Stimulated activated CD8-positive, alpha-beta memory T cell treated with anti-CD3 and anti-CD28 coated beads, Interleukin-2, amount 100 ng/mL, for 1 hour (primary cell): ENCODE data around the gene ARHGEF4.

Experiments used
- DNase-seq, 2 donors: peaks; one replicate each; pipeline ENCODE4 v3.0.0-alpha.2; 2020; ENCODE audit warnings: low read depth in 2 of 2

The ARHGEF4 gene

DNA sequence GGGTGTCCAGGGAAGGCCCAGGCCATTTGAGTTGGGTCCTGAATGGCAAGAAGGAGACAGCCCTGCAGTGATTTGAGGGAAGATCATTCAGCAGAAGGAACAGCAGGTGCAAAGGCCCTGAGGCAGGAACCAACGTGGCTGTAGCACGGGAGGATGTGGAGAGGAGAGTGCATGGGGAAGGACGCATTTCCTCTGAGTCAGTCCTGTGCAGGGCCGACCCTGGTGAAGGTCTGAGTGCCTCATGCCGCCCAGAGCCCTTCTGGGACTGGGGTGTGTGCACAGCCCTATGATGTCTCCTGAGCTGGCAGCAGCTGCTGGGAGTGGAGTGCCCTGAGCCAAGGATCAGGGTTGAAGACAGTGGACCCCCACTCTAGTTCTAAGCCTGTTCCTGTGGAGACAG lies 17.9 kb upstream of the ARHGEF4 start:
- DNase-seq = no peak

DNA sequence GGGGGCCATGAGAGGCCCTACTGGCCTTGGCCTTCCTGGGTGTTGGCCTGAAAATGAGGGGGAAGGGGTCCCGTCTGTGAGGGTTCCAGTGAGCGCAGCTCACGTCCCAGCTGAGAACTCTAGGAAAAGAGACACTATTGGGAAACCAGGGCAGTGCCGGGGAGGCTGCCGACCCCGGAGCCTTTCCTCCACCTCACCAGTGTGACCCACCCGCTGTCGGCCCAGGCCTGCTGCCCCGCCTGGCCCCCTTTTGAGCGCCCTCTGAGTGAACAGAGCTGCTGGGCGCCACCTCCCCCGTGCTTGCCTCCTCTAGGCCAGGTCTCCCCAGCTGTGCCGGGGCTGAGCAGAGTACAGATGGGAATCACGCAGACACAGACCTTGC lies 17.5 kb upstream of the ARHGEF4 start:
- no peak for DNase-seq

DNA sequence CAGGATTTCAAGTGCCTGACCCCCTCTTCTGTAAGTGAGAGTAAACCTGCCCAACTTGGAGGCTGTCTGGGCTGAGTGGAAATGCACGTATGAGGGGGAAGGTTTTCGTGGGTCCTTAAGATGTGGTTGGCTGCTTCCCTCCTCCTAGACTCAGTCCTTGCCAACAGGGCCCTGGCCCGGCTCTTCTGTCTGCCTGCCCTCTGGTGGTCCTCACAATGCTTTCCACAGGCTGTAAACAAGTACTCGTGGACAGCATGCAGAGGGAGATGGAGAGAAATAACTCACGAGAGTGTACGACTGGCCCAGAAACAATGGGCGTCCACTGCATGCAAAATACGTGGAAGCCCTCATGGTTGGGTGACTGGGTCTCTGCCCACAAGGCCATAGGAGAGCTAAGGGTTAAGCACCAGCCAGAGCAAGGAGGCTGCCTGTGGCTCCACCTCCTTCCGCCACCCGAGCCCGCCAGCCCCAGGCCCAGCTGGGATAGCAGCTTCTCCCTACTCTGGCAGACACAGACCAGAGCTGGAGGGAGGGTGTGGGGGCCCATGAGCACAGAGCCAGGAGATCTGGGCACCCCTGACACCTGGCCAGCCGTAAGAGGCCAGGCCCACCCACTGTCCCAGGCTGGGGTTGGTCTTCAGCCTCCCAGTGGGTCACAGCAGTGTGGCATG lies 17.0 kb upstream of the ARHGEF4 start:
- DNase-seq = no peak

DNA sequence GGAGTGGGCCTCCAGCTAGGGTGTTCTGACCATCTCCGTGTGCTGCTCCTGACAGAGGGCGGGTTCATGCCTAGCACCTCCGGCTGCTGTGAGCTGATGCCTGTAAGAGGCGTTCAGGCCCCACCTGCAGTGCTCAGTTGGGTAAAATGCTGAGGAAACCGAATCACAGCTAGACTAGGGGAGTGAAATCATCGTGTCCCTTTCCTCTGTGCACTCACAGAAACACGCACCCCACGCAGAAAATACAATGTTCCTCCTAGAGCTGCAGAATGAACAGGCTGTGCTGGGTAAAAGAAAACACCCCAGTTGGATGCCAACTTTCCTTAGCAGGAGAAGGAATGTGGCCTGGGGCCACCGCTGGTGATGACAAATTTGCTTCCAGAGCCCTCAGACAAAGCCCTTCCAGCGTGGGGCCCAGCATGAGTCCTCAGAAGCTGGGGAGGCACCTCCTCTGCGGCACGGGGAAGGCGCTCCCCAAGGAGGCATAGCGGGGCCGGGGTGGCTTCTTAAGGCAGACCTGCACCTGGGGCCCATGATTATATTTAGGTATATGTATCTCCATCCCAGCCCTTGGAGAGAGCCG lies 16.3 kb upstream of the ARHGEF4 start:
- DNase-seq = no peak

DNA sequence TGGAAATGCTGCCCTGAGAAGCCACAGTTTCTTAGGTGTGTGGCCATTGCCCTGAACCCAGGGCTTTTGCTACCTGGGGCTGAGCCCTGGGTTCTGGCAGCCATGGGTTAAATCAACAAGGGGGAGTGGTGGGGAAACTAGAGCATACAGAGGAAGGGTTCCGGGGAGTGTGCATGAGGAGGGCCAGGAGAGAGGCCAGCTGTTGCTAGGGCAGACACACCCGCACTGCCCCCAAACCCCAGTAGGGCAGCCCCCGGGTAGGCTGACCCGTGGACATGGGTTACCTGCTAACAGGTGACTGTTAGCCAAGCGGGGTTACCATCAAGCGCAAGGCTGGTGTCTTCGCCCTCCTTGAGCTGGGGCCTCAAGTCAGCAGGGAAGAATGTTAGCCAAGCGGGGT lies 14.8 kb upstream of the ARHGEF4 start:
- DNase-seq = no peak

- no peak for DNase-seq
These were observed 13.9 kb upstream of the ARHGEF4 start for GRCh38 chr2:130822766-130823165.

- DNase-seq = no peak
These were observed 13.4 kb upstream of the ARHGEF4 start for GRCh38 chr2:130823171-130823885.

GRCh38 chr2:130823886-130824491 lies 12.7 kb upstream of the ARHGEF4 start:
- no peak for DNase-seq

GRCh38 chr2:130824492-130825061 lies 12.1 kb upstream of the ARHGEF4 start:
- DNase-seq = peak; percentile 25 to 42

DNA sequence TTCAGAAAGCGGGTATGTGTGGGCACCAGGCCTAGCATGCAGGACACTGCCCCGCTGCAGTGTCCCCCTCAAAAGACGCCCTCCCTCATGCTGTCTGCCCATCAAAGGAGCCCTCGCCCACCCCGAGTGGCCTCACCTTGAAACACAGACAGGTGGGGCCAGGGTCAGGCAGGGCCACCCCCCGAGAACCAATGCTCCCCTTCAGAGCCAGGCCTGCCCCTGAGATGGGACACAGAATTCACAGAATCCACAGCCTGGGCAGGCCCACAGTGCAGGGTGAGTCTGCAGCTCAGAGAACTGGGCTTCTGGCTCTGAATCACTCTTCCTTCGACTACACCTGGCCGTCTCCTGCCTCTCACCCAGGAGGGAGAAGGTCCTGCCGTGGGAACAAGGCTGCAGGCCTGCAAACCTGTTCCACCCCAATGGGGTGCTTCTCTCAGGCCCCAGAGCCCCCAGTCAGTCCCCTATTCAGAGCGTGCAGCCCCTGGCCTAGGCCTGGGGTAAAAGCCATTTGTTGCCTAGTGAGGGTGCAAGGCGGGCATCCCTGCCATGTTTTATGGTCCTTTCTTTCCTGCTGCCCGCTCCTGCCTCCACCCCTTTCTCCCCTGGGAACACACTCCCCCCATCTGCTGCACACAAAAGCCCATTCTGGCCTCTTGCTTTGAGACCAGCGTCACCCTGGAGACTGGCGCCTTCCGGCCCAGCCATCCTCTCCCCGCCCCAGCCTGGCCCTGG lies 11.3 kb upstream of the ARHGEF4 start:
- no peak for DNase-seq

- no peak for DNase-seq
These were observed 10.8 kb upstream of the ARHGEF4 start for GRCh38 chr2:130825966-130826253.

DNA sequence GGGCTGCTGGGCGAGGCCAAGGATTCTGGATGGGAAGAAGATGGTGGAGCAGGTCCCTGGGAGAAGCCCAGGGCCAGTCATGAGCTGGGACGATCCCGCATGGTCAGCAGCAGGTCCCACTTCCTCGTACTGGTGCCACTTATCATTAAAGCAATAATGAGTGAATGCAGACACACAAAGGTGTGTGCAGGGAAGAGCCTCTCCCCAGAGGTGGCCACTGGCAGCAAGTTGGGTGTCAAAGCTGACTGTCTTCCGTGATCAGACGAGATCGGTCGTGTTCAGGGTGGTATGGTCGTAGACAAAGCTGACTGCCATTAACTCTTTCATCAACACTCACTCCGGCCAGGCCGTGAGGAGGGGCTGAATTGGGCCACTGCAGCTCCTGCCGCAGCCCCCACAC lies 10.3 kb upstream of the ARHGEF4 start:
- no peak for DNase-seq

DNA sequence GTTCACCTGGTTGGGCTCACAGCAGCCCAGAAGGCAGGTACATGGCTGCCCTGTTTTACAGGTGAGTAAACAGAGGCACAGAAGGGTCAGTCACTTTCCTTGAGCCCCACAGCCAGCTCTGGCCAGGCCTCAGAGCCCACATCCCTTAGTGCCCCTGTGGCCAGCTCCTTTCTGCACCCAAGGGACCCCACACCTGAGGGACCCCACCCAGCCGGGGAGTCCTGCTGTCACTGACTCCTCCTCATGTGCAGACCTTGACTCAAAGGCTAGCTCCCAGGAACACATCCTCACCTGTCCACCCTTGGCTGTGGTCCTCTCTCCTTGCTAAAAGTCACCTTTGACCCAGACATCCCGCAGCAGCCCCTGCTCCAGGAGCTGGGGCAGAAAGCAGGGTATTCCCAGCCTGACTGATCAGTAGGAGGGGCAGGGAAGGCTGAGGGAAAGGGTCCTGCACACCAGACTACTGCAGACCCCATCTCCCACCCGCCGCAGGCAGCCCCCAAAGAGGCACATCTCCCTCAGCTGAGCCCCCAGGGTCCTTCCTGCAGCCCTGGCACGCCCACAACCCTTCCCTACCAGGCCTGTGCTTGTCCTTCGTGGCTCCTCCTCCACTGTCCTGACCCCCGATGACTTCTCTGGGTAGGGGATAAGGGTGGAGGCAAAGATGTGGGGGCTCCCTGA lies 9.8 kb upstream of the ARHGEF4 start:
- DNase-seq = no peak

GRCh38 chr2:130827502-130828251 lies 9.0 kb upstream of the ARHGEF4 start:
- no peak for DNase-seq

GRCh38 chr2:130828461-130828860 lies 8.3 kb upstream of the ARHGEF4 start:
- no peak for DNase-seq

DNA sequence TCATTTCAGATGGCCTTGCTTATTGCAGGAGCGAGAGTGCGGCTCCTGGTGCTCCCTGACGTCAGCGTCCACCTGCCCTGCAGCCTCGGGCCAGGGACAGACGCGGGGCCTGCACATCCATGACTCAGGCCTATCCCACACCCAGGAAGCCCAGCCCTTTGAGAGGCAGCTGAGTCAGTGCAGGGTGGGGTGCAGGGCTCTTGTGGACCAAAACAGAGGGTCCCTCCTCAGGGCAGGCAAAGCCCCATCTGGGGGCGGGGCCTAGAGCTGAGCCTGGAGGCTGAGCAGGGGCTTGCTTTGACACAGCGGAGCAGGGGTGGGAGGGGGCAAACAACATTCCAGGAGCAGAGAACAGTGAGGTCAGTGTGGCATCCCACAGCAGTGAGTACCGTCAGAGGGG lies 7.7 kb upstream of the ARHGEF4 start:
- no peak for DNase-seq

GRCh38 chr2:130830538-130830937 lies 6.2 kb upstream of the ARHGEF4 start:
- DNase-seq = no peak

GRCh38 chr2:130831356-130831755 lies 5.4 kb upstream of the ARHGEF4 start:
- DNase-seq = no peak

DNA sequence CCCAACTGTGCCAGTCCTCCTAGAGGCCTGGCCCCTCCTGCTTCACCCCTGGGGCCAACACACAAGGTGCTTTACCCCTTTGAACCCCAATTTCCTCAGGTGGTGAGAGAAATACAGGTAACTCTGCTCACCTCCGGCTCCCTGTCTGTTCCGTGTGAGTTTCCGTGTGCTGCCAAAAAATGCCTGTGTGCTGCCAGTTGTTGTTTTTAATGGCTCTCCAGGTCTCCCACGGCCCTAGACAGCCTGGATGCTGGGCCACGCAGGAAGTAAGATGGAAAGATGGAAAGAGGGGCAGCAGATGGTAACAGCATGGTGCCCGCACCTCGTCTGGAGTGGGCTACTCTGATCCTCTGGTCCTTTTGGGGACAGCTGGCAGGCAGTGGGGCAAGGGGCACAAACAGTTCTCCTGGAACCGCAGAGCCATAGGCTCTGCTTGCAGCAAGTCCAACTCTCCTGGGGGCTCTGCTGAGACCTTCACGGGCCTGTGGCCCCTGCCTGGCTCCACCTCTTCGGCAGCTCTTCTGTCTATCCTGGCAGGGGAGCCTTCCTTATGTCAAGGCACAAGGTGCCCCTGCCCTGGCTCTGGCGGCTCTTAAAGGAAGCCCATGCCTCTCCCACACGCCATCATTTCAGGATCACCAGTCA lies 4.3 kb upstream of the ARHGEF4 start:
- DNase-seq = no peak
